Measurements from ENCODE around the gene CA9.

The CA9 gene

DNA sequence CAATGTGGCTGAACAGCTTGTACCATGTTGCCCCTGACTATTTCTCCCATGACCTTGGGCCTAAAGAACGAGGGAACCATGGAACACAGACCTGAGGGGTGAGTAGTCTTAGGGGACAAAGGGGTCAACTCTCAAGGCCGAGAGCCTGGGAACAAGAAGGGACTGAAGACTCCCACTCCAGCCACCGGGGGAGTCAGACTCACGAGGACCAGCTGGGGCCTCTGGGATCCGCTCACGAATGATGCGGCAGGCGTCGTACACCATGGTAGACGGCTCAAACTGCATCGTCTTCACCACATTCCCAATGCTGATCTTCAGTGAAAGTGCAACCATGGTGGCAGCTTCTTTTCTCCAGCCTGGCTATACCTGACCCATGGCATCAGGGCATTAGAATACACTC lies 51.6 kb downstream of the CA9 start:
- ChIA-PET POLR2A (interaction anchor here (1.7 kb wide), 1 partner anchor 29 kb away, joined by 4 read pairs; no protein-coding TSS in a partner anchor), CTCF (interaction anchor here (0.9 to 11.0 kb wide), 7 partner anchors 11 to 826 kb away, joined by 3 to 134 read pairs (median 5); partner anchors contain the start of genes GBA2 and RGP1)
- DNase-seq (ENCODE audit: extremely low spot score), result no peak
- TF ChIP-seq, protein P1, sequence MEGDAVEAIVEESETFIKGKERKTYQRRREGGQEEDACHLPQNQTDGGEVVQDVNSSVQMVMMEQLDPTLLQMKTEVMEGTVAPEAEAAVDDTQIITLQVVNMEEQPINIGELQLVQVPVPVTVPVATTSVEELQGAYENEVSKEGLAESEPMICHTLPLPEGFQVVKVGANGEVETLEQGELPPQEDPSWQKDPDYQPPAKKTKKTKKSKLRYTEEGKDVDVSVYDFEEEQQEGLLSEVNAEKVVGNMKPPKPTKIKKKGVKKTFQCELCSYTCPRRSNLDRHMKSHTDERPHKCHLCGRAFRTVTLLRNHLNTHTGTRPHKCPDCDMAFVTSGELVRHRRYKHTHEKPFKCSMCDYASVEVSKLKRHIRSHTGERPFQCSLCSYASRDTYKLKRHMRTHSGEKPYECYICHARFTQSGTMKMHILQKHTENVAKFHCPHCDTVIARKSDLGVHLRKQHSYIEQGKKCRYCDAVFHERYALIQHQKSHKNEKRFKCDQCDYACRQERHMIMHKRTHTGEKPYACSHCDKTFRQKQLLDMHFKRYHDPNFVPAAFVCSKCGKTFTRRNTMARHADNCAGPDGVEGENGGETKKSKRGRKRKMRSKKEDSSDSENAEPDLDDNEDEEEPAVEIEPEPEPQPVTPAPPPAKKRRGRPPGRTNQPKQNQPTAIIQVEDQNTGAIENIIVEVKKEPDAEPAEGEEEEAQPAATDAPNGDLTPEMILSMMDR (IDR thresholded peaks at IDR 0.05; ENCODE audit: control extremely low read depth, extremely low read depth, low read depth, missing control alignments), result no peak

DNA sequence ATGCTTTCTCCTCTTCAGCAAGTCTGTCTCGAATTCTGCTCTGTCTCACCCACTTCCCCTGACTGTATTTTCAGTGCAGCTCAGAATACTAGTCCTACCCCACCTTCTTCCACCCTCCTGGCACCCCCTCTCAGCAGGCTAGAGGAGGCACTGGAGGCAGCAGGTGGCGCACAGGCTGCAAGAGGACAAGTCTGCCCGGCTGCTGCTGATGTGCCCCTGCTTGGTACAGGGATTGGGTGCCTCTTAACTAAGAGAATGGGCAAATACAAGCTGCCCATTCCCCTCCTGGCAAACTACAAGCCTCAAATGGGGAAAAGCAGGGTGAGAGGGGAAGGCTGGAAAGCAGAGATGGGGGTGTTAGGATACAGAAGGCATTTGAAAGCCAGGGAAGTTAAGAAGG lies 53.2 kb downstream of the CA9 start:
- TF ChIP-seq, protein P1 (IDR thresholded peaks at IDR 0.05; ENCODE audit: control extremely low read depth, extremely low read depth, low read depth, missing control alignments), result peak; percentile 39
- POLR2A ChIA-PET, result interaction anchor here (1.1 to 1.7 kb wide), 2 partner anchors 11 to 31 kb away, joined by 3 to 4 read pairs; no protein-coding TSS in a partner anchor
- CTCF ChIA-PET, result interaction anchor here (0.7 to 11.0 kb wide), 15 partner anchors 9 to 173 kb away, joined by 3 to 134 read pairs (median 8); partner anchors contain the start of genes CCDC107, GBA2, HINT2 and RGP1
- DNase-seq (ENCODE audit: extremely low spot score), result no peak

- ChIA-PET CTCF (interaction anchor here (0.7 to 11.0 kb wide), 25 partner anchors 9 to 174 kb away, joined by 3 to 134 read pairs (median 5); partner anchors contain the start of genes CCDC107, GBA2, HINT2 and RGP1), POLR2A (interaction anchor here (0.6 to 1.5 kb wide), 2 partner anchors 18 to 38 kb away, joined by 3 read pairs; partner anchors contain the start of gene TPM2)
- DNase-seq (ENCODE audit: extremely low spot score), result no peak
- TF ChIP-seq, protein P1 (IDR thresholded peaks at IDR 0.05; ENCODE audit: control extremely low read depth, extremely low read depth, low read depth, missing control alignments), result no peak
Observed at GRCh38 chr9:35727676-35728040, 53.9 kb downstream of the CA9 start.

- peak; percentile 73 for DNase-seq (ENCODE audit: extremely low spot score)
- TF ChIP-seq, protein P1 (IDR thresholded peaks at IDR 0.05; ENCODE audit: control extremely low read depth, extremely low read depth, low read depth, missing control alignments), result no peak
- CTCF ChIA-PET, result interaction anchor here (0.6 to 11.0 kb wide), 28 partner anchors 8 to 128 kb away, joined by 3 to 134 read pairs (median 5); partner anchors contain the start of genes CCDC107, GBA2, HINT2 and RGP1
- POLR2A ChIA-PET, result interaction anchor here (0.6 to 1.5 kb wide), 4 partner anchors 18 to 614 kb away, joined by 3 to 5 read pairs (median 4); partner anchors contain the start of genes GBA2, RGP1 and TPM2
Observed at GRCh38 chr9:35728041-35728971, 54.6 kb downstream of the CA9 start.

GRCh38 chr9:35729101-35729500 lies 55.4 kb downstream of the CA9 start:
- TF ChIP-seq, protein P1 (IDR thresholded peaks at IDR 0.05; ENCODE audit: control extremely low read depth, extremely low read depth, low read depth, missing control alignments), result no peak
- CTCF ChIA-PET, result interaction anchor here (0.6 to 11.0 kb wide), 18 partner anchors 13 to 129 kb away, joined by 3 to 134 read pairs (median 8); partner anchors contain the start of genes GBA2, RGP1 and TPM2
- POLR2A ChIA-PET, result interaction anchor here (1.3 kb wide), 1 partner anchor 20 kb away, joined by 4 read pairs; the partner anchor contains the start of genes GBA2 and RGP1
- DNase-seq (ENCODE audit: extremely low spot score), result no peak

All from GM10248 (cell line).